ENCODE data around the gene SPRTN.

Gene SPRTN

DNA sequence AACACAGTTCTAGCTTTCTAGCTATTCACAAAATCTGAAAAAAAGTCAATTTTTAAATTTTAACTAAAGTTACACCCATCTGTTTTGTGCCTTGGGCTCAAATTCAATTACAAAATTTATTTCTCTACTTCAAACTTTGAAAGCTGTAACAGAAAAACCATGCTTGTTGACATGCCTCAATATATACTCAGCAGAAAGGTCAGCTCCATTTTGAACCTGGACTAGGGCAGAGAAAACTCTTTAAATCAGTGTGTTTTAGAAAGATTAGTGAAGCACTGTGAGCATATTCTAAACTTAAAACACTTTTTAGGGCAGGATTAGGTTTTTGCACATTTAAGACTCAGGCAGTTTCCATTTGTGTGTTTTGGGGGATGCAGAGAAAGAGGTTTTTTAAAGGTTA lies 34.4 kb downstream of the SPRTN start:
- DNase-seq: no peak
- TF ChIP-seq, protein P1, sequence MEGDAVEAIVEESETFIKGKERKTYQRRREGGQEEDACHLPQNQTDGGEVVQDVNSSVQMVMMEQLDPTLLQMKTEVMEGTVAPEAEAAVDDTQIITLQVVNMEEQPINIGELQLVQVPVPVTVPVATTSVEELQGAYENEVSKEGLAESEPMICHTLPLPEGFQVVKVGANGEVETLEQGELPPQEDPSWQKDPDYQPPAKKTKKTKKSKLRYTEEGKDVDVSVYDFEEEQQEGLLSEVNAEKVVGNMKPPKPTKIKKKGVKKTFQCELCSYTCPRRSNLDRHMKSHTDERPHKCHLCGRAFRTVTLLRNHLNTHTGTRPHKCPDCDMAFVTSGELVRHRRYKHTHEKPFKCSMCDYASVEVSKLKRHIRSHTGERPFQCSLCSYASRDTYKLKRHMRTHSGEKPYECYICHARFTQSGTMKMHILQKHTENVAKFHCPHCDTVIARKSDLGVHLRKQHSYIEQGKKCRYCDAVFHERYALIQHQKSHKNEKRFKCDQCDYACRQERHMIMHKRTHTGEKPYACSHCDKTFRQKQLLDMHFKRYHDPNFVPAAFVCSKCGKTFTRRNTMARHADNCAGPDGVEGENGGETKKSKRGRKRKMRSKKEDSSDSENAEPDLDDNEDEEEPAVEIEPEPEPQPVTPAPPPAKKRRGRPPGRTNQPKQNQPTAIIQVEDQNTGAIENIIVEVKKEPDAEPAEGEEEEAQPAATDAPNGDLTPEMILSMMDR (IDR thresholded peaks at IDR 0.05): no peak
- Histone ChIP-seq H3K27ac (no peak overlapping the region), H3K36me3 (peaks cover 0 to 23% (median 13%) of the 10 kb centered on the region in 3 donors), H3K9me3 (no peaks in the 10 kb centered on the region), H3K4me1 (peaks cover 0 to 7% (median 3%) of the 10 kb centered on the region in 4 donors), H3K4me3 (no peak overlapping the region), H3K27me3 (no peaks in the 10 kb centered on the region)
- intact Hi-C loops (cut with DNase I; ENCODE audit: low total_unique reads): no loop called here

- intact Hi-C loops (cut with DNase I; ENCODE audit: low total_unique reads): no loop called here
- no peak overlapping the region for H3K27ac ChIP-seq
- H3K36me3 ChIP-seq: peaks cover 0 to 6% (median 5%) of the 10 kb centered on the region in 3 donors
- H3K4me1 ChIP-seq: peaks cover 0 to 13% (median 4%) of the 10 kb centered on the region in 4 donors
- no peaks in the 10 kb centered on the region for H3K9me3 ChIP-seq
- no peak for DNase-seq
- H3K27me3 ChIP-seq: no peaks in the 10 kb centered on the region
- TF ChIP-seq, protein P1 (IDR thresholded peaks at IDR 0.05): no peak
- H3K4me3 ChIP-seq: no peak overlapping the region
Measured at GRCh38 chr1:231374394-231374793, 36.3 kb downstream of the SPRTN start.

DNA sequence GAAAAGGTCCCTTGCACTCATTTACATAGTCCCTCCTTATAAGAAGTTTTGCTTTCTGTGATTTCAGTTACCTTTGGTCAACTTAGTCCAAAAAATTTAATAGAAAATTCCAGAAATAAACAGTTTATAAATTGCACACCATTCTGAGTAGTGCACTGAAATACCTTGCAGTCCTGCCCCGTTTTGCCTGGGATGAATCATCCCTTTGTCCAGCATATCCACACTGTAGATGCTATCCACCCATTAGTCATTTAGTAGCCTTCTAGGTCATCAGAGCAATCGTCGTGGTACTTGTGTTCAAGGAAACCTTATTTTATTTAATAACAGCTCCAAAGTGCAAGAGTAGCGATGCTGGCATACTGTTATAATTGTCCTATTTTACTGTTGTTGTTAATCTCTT lies 38.0 kb downstream of the SPRTN start:
- Histone ChIP-seq H3K27me3 (no peaks in the 10 kb centered on the region), H3K9me3 (no peaks in the 10 kb centered on the region), H3K27ac (no peak overlapping the region), H3K4me1 (peaks cover 0 to 13% (median 4%) of the 10 kb centered on the region in 4 donors), H3K4me3 (no peak overlapping the region), H3K36me3 (no peaks in the 10 kb centered on the region)
- TF ChIP-seq, protein P1 (IDR thresholded peaks at IDR 0.05): no peak
- intact Hi-C loops (cut with DNase I; ENCODE audit: low total_unique reads): no loop called here
- no peak for DNase-seq

DNA sequence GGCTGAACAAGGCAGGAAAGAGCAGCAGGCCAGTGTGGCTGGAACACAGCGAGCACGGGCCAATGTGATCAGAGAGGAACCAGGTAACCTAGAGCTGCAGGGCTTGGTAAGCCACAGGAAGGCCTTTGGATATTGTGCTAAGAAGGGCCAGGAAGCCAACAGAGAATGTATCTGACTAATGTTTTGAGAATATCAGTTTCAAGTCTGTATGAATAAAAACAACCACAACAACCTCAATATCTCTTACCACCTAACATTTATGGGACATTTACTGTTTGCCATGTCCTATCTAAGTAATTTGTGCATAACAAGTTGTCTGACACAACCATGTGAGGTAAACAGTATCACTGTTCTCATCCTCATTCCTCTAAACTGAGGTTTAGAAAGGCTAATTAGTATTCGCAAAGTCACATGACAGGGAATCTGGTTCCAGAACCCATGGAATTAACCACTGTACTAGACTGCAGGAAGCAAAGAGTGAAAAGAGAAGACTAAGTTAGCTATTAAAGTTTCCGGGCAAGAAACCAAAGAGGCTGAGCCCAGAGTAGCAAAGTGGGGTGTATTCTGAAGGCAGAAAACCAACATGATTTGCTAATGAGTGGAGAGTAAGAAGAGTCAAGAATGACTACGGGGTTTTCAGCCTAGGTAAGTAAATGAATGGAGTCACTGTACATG lies 38.9 kb downstream of the SPRTN start:
- Histone ChIP-seq H3K4me1 (peaks cover 0 to 18% (median 7%) of the 10 kb centered on the region in 4 donors), H3K4me3 (no peak overlapping the region), H3K27me3 (no peaks in the 10 kb centered on the region), H3K36me3 (no peaks in the 10 kb centered on the region), H3K27ac (no peak overlapping the region), H3K9me3 (no peaks in the 10 kb centered on the region)
- DNase-seq: no peak
- TF ChIP-seq, protein P1 (IDR thresholded peaks at IDR 0.05): no peak
- intact Hi-C loops (cut with DNase I; ENCODE audit: low total_unique reads): no loop called here

DNA sequence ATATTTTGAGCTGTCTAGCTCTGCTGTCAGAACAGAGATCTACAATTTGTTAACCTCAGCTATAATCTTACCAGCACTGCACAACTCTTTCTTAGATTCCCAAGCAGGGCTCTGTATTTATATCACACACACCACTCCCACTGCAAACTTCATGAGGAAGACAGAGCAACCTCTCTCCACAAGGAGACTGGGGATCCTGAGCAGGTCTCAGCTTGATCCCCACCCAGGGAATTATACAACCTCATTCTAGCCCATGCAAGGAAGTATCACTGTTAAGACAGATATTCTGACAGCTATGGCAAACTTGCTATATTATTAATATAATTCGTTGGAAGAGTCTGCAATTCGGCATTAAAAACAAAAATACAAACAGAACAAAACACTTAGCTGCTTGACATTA lies 43.6 kb downstream of the SPRTN start:
- intact Hi-C loops (cut with DNase I; ENCODE audit: low total_unique reads): no loop called here
- TF ChIP-seq, protein P1 (IDR thresholded peaks at IDR 0.05): no peak

More for the DNA sequence above, 43.6 kb downstream of the SPRTN start:
- DNase-seq: no peak
- Histone ChIP-seq H3K9me3 (no peaks in the 10 kb centered on the region), H3K4me3 (no peak overlapping the region), H3K27me3 (no peaks in the 10 kb centered on the region), H3K4me1 (peaks cover 0 to 36% (median 14%) of the 10 kb centered on the region in 4 donors), H3K36me3 (no peaks in the 10 kb centered on the region), H3K27ac (no peak overlapping the region)
